Muscle layer of duodenum (tissue), 2 donors: Measurements from ENCODE around the gene LDHD.

Experiments
- H3K27ac ChIP-seq: one replicate; pipeline ENCODE4 v1.7.0; 2013; ENCODE audit warnings: mild to moderate bottlenecking, low read length
- H3K27me3 ChIP-seq: one replicate; pipeline ENCODE4 v1.7.0; 2013; ENCODE audit warnings: low read depth, mild to moderate bottlenecking, control low read depth, low read length
- H3K36me3 ChIP-seq, 2 donors: one replicate each; pipeline ENCODE4 v1.7.0; 2013; ENCODE audit warnings: low read length in 2 of 2, control low read depth in 1 of 2, mild to moderate bottlenecking in 1 of 2; ENCODE audit not compliant: insufficient read depth in 2 of 2, control insufficient read depth in 1 of 2
- H3K4me1 ChIP-seq, 2 donors: one replicate each; pipeline ENCODE4 v1.7.0; 2013; ENCODE audit warnings: low read length in 2 of 2, mild to moderate bottlenecking in 2 of 2, control low read depth in 1 of 2, moderate library complexity in 1 of 2; ENCODE audit not compliant: insufficient read depth in 2 of 2, control insufficient read depth in 1 of 2
- H3K4me3 ChIP-seq, 2 donors: one replicate each; pipeline ENCODE4 v1.7.0; 2013; ENCODE audit warnings: low read length in 2 of 2, low read depth in 1 of 2, mild to moderate bottlenecking in 1 of 2
- H3K9me3 ChIP-seq, 2 donors: one replicate each; pipeline ENCODE4 v1.7.0; 2013; ENCODE audit warnings: low read length in 2 of 2, control low read depth in 1 of 2, mild to moderate bottlenecking in 1 of 2; ENCODE audit not compliant: control insufficient read depth in 1 of 2
- donor health status: healthy.

LDHD gene

GRCh38 chr16:75105306-75106061, 11.1 kb downstream of the LDHD start:
- peak overlapping the region; percentile 36 for H3K27ac ChIP-seq
- H3K9me3 ChIP-seq, result no peaks in the 10 kb centered on the region
- H3K36me3 ChIP-seq, result no peaks in the 10 kb centered on the region
- no peaks in the 10 kb centered on the region for H3K27me3 ChIP-seq
- peaks cover 23 to 58% of the 10 kb centered on the region in 2 donors for H3K4me1 ChIP-seq
- no peak overlapping the region for H3K4me3 ChIP-seq

GRCh38 chr16:75104836-75105235, 11.7 kb downstream of the LDHD start:
- H3K4me1 ChIP-seq, result peaks cover 18 to 58% of the 10 kb centered on the region in 2 donors
- no peaks in the 10 kb centered on the region for H3K9me3 ChIP-seq
- H3K27ac ChIP-seq, result peak overlapping the region; percentile 36
- no peaks in the 10 kb centered on the region for H3K36me3 ChIP-seq
- H3K27me3 ChIP-seq, result no peaks in the 10 kb centered on the region
- H3K4me3 ChIP-seq, result no peak overlapping the region

- no peaks in the 10 kb centered on the region for H3K36me3 ChIP-seq
- H3K4me3 ChIP-seq, result no peak overlapping the region
- H3K27ac ChIP-seq, result no peak overlapping the region
- no peaks in the 10 kb centered on the region for H3K27me3 ChIP-seq
- H3K9me3 ChIP-seq, result no peaks in the 10 kb centered on the region
- H3K4me1 ChIP-seq, result peaks cover 20 to 58% of the 10 kb centered on the region in 2 donors
Measured at GRCh38 chr16:75103994-75104393, 12.6 kb downstream of the LDHD start.

GRCh38 chr16:75102595-75102994, 14.0 kb downstream of the LDHD start:
- Histone ChIP-seq H3K9me3 (no peaks in the 10 kb centered on the region), H3K4me3 (no peak overlapping the region), H3K4me1 (peaks cover 21 to 60% of the 10 kb centered on the region in 2 donors), H3K27me3 (no peaks in the 10 kb centered on the region), H3K27ac (no peak overlapping the region), H3K36me3 (no peaks in the 10 kb centered on the region)

GRCh38 chr16:75101635-75102034, 14.9 kb downstream of the LDHD start:
- Histone ChIP-seq H3K4me1 (peaks cover 21 to 50% of the 10 kb centered on the region in 2 donors), H3K9me3 (no peaks in the 10 kb centered on the region), H3K36me3 (no peaks in the 10 kb centered on the region), H3K4me3 (no peak overlapping the region), H3K27ac (no peak overlapping the region), H3K27me3 (no peaks in the 10 kb centered on the region)

GRCh38 chr16:75100603-75100990, 16.0 kb downstream of the LDHD start:
- no peak overlapping the region for H3K4me3 ChIP-seq
- H3K27ac ChIP-seq, result no peak overlapping the region
- no peaks in the 10 kb centered on the region for H3K27me3 ChIP-seq
- peaks cover 0 to 2% of the 10 kb centered on the region in 2 donors for H3K36me3 ChIP-seq
- H3K9me3 ChIP-seq, result no peaks in the 10 kb centered on the region
- H3K4me1 ChIP-seq, result peaks cover 17 to 40% of the 10 kb centered on the region in 2 donors

GRCh38 chr16:75099738-75100602, 16.6 kb downstream of the LDHD start:
- H3K4me3 ChIP-seq, result no peak overlapping the region
- peaks cover 0 to 3% of the 10 kb centered on the region in 2 donors for H3K36me3 ChIP-seq
- no peaks in the 10 kb centered on the region for H3K9me3 ChIP-seq
- H3K27me3 ChIP-seq, result no peaks in the 10 kb centered on the region
- H3K27ac ChIP-seq, result no peak overlapping the region
- peaks cover 11 to 33% of the 10 kb centered on the region in 2 donors for H3K4me1 ChIP-seq

GRCh38 chr16:75099075-75099667, 17.4 kb downstream of the LDHD start:
- no peak overlapping the region for H3K4me3 ChIP-seq
- H3K9me3 ChIP-seq, result no peaks in the 10 kb centered on the region
- H3K36me3 ChIP-seq, result peaks cover 3 to 6% of the 10 kb centered on the region in 2 donors
- peaks cover 11 to 28% of the 10 kb centered on the region in 2 donors for H3K4me1 ChIP-seq
- peak overlapping the region; percentile 23 for H3K27ac ChIP-seq
- H3K27me3 ChIP-seq, result no peaks in the 10 kb centered on the region

- no peak overlapping the region for H3K27ac ChIP-seq
- H3K9me3 ChIP-seq, result no peaks in the 10 kb centered on the region
- H3K27me3 ChIP-seq, result no peaks in the 10 kb centered on the region
- peaks cover 3 to 9% of the 10 kb centered on the region in 2 donors for H3K36me3 ChIP-seq
- H3K4me3 ChIP-seq, result no peak overlapping the region
- peaks cover 11 to 28% of the 10 kb centered on the region in 2 donors for H3K4me1 ChIP-seq
Measured at GRCh38 chr16:75097941-75098901, 18.4 kb downstream of the LDHD start.

- peaks cover 3 to 9% of the 10 kb centered on the region in 2 donors for H3K36me3 ChIP-seq
- H3K9me3 ChIP-seq, result no peaks in the 10 kb centered on the region
- H3K27ac ChIP-seq, result no peak overlapping the region
- no peak overlapping the region for H3K4me3 ChIP-seq
- peaks cover 11 to 28% of the 10 kb centered on the region in 2 donors for H3K4me1 ChIP-seq
- no peaks in the 10 kb centered on the region for H3K27me3 ChIP-seq
Measured at GRCh38 chr16:75097191-75097761, 19.3 kb downstream of the LDHD start.
